ENCODE measurements around the gene FNIP1.

DNA sequence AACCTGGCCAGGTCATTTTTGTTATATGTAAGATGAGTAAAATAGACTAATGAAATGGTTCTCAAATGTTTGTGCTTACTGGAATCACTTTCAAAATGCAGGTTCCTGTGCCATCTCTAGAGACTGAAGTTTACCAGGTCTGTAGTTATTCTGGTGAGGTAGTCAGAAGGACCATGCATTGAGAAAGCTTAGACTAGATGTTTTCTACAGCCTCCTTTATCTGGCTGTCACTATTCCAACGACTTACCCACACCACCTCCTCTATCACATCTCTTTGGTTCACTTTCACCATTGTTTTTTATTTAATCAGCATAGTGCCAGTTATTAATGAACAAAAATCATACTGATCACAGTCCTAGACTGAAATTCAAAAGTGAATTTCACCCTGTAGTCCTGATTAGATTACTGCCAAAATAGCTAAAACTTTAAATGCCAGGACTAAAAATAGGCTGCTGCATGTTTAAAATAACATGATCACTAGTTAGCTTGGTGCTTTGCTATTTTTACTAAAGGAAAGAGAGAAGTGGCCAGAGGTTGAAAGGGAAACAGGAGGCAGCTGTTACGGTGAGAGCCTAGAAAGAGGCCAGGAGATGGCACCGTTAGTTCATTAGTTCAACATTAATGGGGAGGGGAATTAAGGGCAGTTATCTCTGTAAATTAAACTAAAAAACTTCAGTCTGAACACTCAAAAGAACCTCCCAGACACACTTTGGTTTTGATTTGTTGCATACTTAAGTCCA is 13.9 kb upstream of the FNIP1 start:
- no peak for TF ChIP-seq MAZ (IDR thresholded peaks at IDR 0.05; ENCODE audit: borderline replicate concordance, low read depth, low read length)
- TF ChIP-seq MAZ (CRISPR knock-in tag; IDR thresholded peaks at IDR 0.05; ENCODE audit: low read depth) = no peak
- TF ChIP-seq U2AF1 (optimal IDR thresholded peaks at IDR 0.05; ENCODE audit: low read depth, low read length) = no peak
- TF ChIP-seq FOXO1 (CRISPR knock-in tag; IDR thresholded peaks at IDR 0.05) = no peak
- no peak for TF ChIP-seq CC2D1A (CRISPR knock-in tag; IDR thresholded peaks at IDR 0.05)
- no peak for TF ChIP-seq KAT2B (IDR thresholded peaks at IDR 0.05; ENCODE audit: borderline replicate concordance, low read depth, low read length)
- no peak for TF ChIP-seq SNRNP70 (IDR thresholded peaks at IDR 0.05; ENCODE audit: low read depth, low read length)
- TF ChIP-seq TP53 (CRISPR knock-in tag; conservative IDR thresholded peaks at IDR 0.05) = no peak

Data from HepG2 (cell line).